ENCODE measurements around the gene GAA. TPM values are rescaled to one million over a fixed set of nuclear protein-coding genes. Genes with fewer than 3 reads are reported as not detected.
A peak's percentile ranks its signal among the peaks of the same experiment; 100 is the strongest.

GAA gene
- total and polyA plus RNA-seq, 2 of the 13 experiments (the other 11 are each of a cell fraction or from before 2014, with no cell fraction given) = 21.6 to 36.4 TPM

GRCh38 chr17:80071116-80071841 lies 30.1 kb upstream of the GAA start (continued):
- no peak for TF ChIP-seq RBM39 (IDR thresholded peaks at IDR 0.05; ENCODE audit: low read depth, low read length, poor library complexity, severe bottlenecking)
- TF ChIP-seq AGO1 (IDR thresholded peaks at IDR 0.05; ENCODE audit: low read depth, low read length, poor library complexity, severe bottlenecking) = peak; percentile 68
- TF ChIP-seq LRRFIP1 (CRISPR knock-in tag; conservative IDR thresholded peaks at IDR 0.05) = no peak
- peak; percentile 67 for TF ChIP-seq ZNF710 (CRISPR knock-in tag; IDR thresholded peaks at IDR 0.05; ENCODE audit: borderline replicate concordance)
- TF ChIP-seq MXD3 (CRISPR knock-in tag; IDR thresholded peaks at IDR 0.05) = no peak
- TF ChIP-seq ZBTB39 (CRISPR knock-in tag; IDR thresholded peaks at IDR 0.05) = peak; percentile 73; the same call in 1 of the 2 replicates
- no peak for TF ChIP-seq ZNF703 (CRISPR knock-in tag; IDR thresholded peaks at IDR 0.05; ENCODE audit: borderline replicate concordance)
- no peak for TF ChIP-seq NFRKB (IDR thresholded peaks at IDR 0.05)
- TF ChIP-seq RARG (CRISPR knock-in tag; IDR thresholded peaks at IDR 0.05; ENCODE audit: low read depth) = no peak
- TF ChIP-seq ZBTB2 (CRISPR knock-in tag; IDR thresholded peaks at IDR 0.05; ENCODE audit: low read depth) = no peak
- TF ChIP-seq SPEN (CRISPR knock-in tag; IDR thresholded peaks at IDR 0.05; ENCODE audit: low read depth) = peak; percentile 23; the same call in 1 of the 2 replicates
- TF ChIP-seq MTERF4 (CRISPR knock-in tag; IDR thresholded peaks at IDR 0.05) = no peak
- TF ChIP-seq FIP1L1 (IDR thresholded peaks at IDR 0.05; ENCODE audit: borderline replicate concordance, insufficient read depth, low read depth, low read length) = no peak
- TF ChIP-seq PRMT3 (CRISPR knock-in tag; IDR thresholded peaks at IDR 0.05; ENCODE audit: borderline replicate concordance, low read depth) = no peak
- no peak; the same call in 1 of the 2 replicates for TF ChIP-seq KDM5B (CRISPR knock-in tag; IDR thresholded peaks at IDR 0.05; ENCODE audit: borderline replicate concordance)

Data from HepG2 (cell line).